Loucy (cell line): Measurements from ENCODE around the gene TDRD12.
"Not testable (repeated sequence)": the region's sequence is repeated elsewhere in the genome, so short reads cannot be mapped to it uniquely, and the experiment has no call there.

Source experiments
- H2AFZ ChIP-seq: fragments of 200-600 bp; sonication (generic); 2 replicates; pipeline ENCODE4 v1.6.0; 2016; ENCODE audit warnings: antibody characterized with exemption, mild to moderate bottlenecking, low read length, moderate library complexity
- H3F3A ChIP-seq: fragments of 200-600 bp; 2 replicates; pipeline ENCODE4 v1.6.0; 2016; ENCODE audit warnings: antibody characterized with exemption, low read depth, mild to moderate bottlenecking
- H3K27me3 ChIP-seq: fragments of 200-600 bp; sonication (generic); 2 replicates; pipeline ENCODE4 v1.6.1; 2014; ENCODE audit warnings: low read length, mild to moderate bottlenecking; ENCODE audit not compliant: insufficient read depth, poor library complexity, severe bottlenecking
- H3K36me3 ChIP-seq: fragments of 200-600 bp; sonication (generic); 2 replicates; pipeline ENCODE4 v1.6.1; 2016; ENCODE audit warnings: low read length; ENCODE audit not compliant: insufficient read depth
- H3K4me1 ChIP-seq: fragments of 200-600 bp; sonication (generic); 2 replicates; pipeline ENCODE4 v1.5.1; 2014; ENCODE audit warnings: low read length, mild to moderate bottlenecking; ENCODE audit not compliant: insufficient read depth, poor library complexity, severe bottlenecking
- H3K4me2 ChIP-seq: fragments of 200-600 bp; sonication (generic); 2 replicates; pipeline ENCODE4 v1.6.0; 2014; ENCODE audit warnings: antibody characterized with exemption, low read length, low read depth, mild to moderate bottlenecking; ENCODE audit not compliant: poor library complexity, severe bottlenecking
- H3K4me3 ChIP-seq: fragments of 200-600 bp; sonication (generic); 2 replicates; pipeline ENCODE4 v1.5.1; 2014; ENCODE audit warnings: low read length, mild to moderate bottlenecking, mixed read lengths; ENCODE audit not compliant: poor library complexity, severe bottlenecking
- H3K79me2 ChIP-seq: fragments of 200-600 bp; sonication (generic); 2 replicates; pipeline ENCODE4 v1.6.1; 2014; ENCODE audit warnings: low read length; ENCODE audit not compliant: insufficient read depth
- H3K9ac ChIP-seq: fragments of 200-600 bp; sonication (generic); 2 replicates; pipeline ENCODE4 v1.6.0; 2014; ENCODE audit warnings: mild to moderate bottlenecking, low read depth, low read length, moderate library complexity; ENCODE audit not compliant: poor library complexity, severe bottlenecking
- H3K9me2 ChIP-seq: fragments of 200-600 bp; sonication (generic); replicated peaks from 2 replicates; pipeline ENCODE4 v1.6.1; 2016; ENCODE audit warnings: low read depth, low read length, mixed read lengths
- H3K9me3 ChIP-seq: fragments of 200-600 bp; sonication (generic); 2 replicates; pipeline ENCODE4 v1.6.1; 2014; ENCODE audit warnings: mild to moderate bottlenecking, antibody characterized with exemption, low read length, low read depth; ENCODE audit not compliant: insufficient read depth
- H4K20me1 ChIP-seq: fragments of 200-600 bp; sonication (generic); 2 replicates; pipeline ENCODE4 v1.6.0; 2014; ENCODE audit warnings: antibody characterized with exemption, low read length, mild to moderate bottlenecking; ENCODE audit not compliant: insufficient read depth, poor library complexity, severe bottlenecking
- CTCF ChIP-seq: fragments of 200-600 bp; sonication (generic); conservative IDR thresholded peaks from 2 replicates; pipeline ENCODE4 v1.5.1; 2014; ENCODE audit warnings: mild to moderate bottlenecking, antibody characterized with exemption, low read length
- EZH2phosphoT487 ChIP-seq: fragments of 200-600 bp; IDR thresholded peaks from 2 replicates; pipeline ENCODE4 v1.6.1; 2018; ENCODE audit warnings: antibody characterized with exemption, mild to moderate bottlenecking, moderate library complexity, borderline replicate concordance

Gene TDRD12

GRCh38 chr19:32702010-32702409 is 17.6 kb upstream of the TDRD12 start:
- no peak overlapping the region for H2AFZ ChIP-seq

GRCh38 chr19:32704006-32704405 is 15.6 kb upstream of the TDRD12 start:
- Histone ChIP-seq H3K79me2 (peaks cover 80% of the 10 kb centered on the region), H3K9me3 (peaks cover 15% of the 10 kb centered on the region), H3K4me1 (peaks cover 13% of the 10 kb centered on the region), H3K36me3 (peaks cover 37% of the 10 kb centered on the region), H4K20me1 (peaks cover 11% of the 10 kb centered on the region)
- H3F3A ChIP-seq, H3K27me3 ChIP-seq, H3K4me2 ChIP-seq, H3K4me3 ChIP-seq, H3K9me2 ChIP-seq, H2AFZ ChIP-seq, H3K9ac ChIP-seq: not testable (repeated sequence)

More at GRCh38 chr19:32702010-32702409, 17.6 kb upstream of the TDRD12 start:
- H3F3A ChIP-seq: no peaks in the 10 kb centered on the region
- H3K9me3 ChIP-seq: peaks cover 15% of the 10 kb centered on the region
- H3K27me3 ChIP-seq: no peaks in the 10 kb centered on the region
- peaks cover 27% of the 10 kb centered on the region for H4K20me1 ChIP-seq
- peaks cover 11% of the 10 kb centered on the region for H3K4me1 ChIP-seq
- no peak overlapping the region for H3K4me2 ChIP-seq
- peaks cover 92% of the 10 kb centered on the region for H3K79me2 ChIP-seq
- no peaks in the 10 kb centered on the region for H3K9me2 ChIP-seq
- H3K9ac ChIP-seq: no peak overlapping the region
- H3K36me3 ChIP-seq: peaks cover 39% of the 10 kb centered on the region
- H3K4me3 ChIP-seq: no peak overlapping the region
- TF ChIP-seq EZH2phosphoT487 (no peak), CTCF (no peak)

- no peaks in the 10 kb centered on the region for H3K27me3 ChIP-seq
- H3K4me2 ChIP-seq: no peak overlapping the region
- TF ChIP-seq EZH2phosphoT487 (no peak), CTCF (no peak)
- H2AFZ ChIP-seq: no peak overlapping the region
- peaks cover 42% of the 10 kb centered on the region for H3K79me2 ChIP-seq
- no peak overlapping the region for H3K4me3 ChIP-seq
- no peaks in the 10 kb centered on the region for H3K9me2 ChIP-seq
- H3K36me3 ChIP-seq: peaks cover 50% of the 10 kb centered on the region
- no peak overlapping the region for H3K9ac ChIP-seq
- H3K4me1 ChIP-seq: peaks cover 8% of the 10 kb centered on the region
- H4K20me1 ChIP-seq: no peaks in the 10 kb centered on the region
- no peaks in the 10 kb centered on the region for H3F3A ChIP-seq
- H3K9me3 ChIP-seq: peaks cover 7% of the 10 kb centered on the region; the same call in 1 of the 2 replicates
Measured at GRCh38 chr19:32708457-32708856, 11.1 kb upstream of the TDRD12 start.

- Histone ChIP-seq H3K79me2 (peaks cover 38% of the 10 kb centered on the region), H3K9ac (no peak overlapping the region), H3K27me3 (no peaks in the 10 kb centered on the region)
Measured at GRCh38 chr19:32709032-32709431, 10.5 kb upstream of the TDRD12 start.

More at GRCh38 chr19:32709032-32709431, 10.5 kb upstream of the TDRD12 start:
- Histone ChIP-seq H3K4me2 (no peak overlapping the region), H2AFZ (no peak overlapping the region), H3K36me3 (peaks cover 49% of the 10 kb centered on the region), H4K20me1 (no peaks in the 10 kb centered on the region), H3K4me1 (peaks cover 8% of the 10 kb centered on the region), H3K9me3 (peaks cover 3% of the 10 kb centered on the region; the same call in 1 of the 2 replicates), H3K9me2 (no peaks in the 10 kb centered on the region), H3F3A (no peaks in the 10 kb centered on the region), H3K4me3 (no peak overlapping the region)
- TF ChIP-seq EZH2phosphoT487: no peak
- no peak for TF ChIP-seq CTCF
